GM18909 (cell line): ENCODE measurements around the gene FBXL22.

Source experiments
- ATAC-seq: cut with Tn5 transposase; IDR thresholded peaks from one replicate; pipeline ENCODE4 v1.9.1; 2021; ENCODE audit warnings: mild to moderate bottlenecking; ENCODE audit not compliant: unreplicated experiment, poor library complexity

FBXL22 gene

GRCh38 chr15:63597038-63597790 lies at the start of gene FBXL22:
Gene FBXL22, plus strand, starts transcription at chr15:63597387. Its CDS starts 6 bp downstream, at chr15:63597393.
- ATAC-seq, result no peak

GRCh38 chr15:63551400-63551799 lies 45.8 kb upstream of the FBXL22 start:
- ATAC-seq, result no peak

GRCh38 chr15:63553388-63553791 lies 43.8 kb upstream of the FBXL22 start:
- ATAC-seq, result no peak

GRCh38 chr15:63554337-63554927 lies 42.8 kb upstream of the FBXL22 start:
- ATAC-seq, result no peak

- ATAC-seq, result no peak
These were observed 41.7 kb upstream of the FBXL22 start for GRCh38 chr15:63555507-63555906.

GRCh38 chr15:63556246-63556645 lies 40.9 kb upstream of the FBXL22 start:
- ATAC-seq, result no peak

GRCh38 chr15:63556736-63557135 lies 40.5 kb upstream of the FBXL22 start:
- no peak for ATAC-seq

- ATAC-seq, result no peak
These were observed 37.4 kb upstream of the FBXL22 start for GRCh38 chr15:63559753-63560152.

GRCh38 chr15:63560741-63561448 lies 36.3 kb upstream of the FBXL22 start:
- ATAC-seq, result no peak

- no peak for ATAC-seq
These were observed 33.1 kb upstream of the FBXL22 start for GRCh38 chr15:63564093-63564492.

- no peak for ATAC-seq
These were observed 31.5 kb upstream of the FBXL22 start for GRCh38 chr15:63565536-63566186.

- no peak for ATAC-seq
These were observed 24.3 kb upstream of the FBXL22 start for GRCh38 chr15:63572749-63573464.

GRCh38 chr15:63573533-63573932 lies 23.7 kb upstream of the FBXL22 start:
- no peak for ATAC-seq

- no peak for ATAC-seq
These were observed 21.9 kb upstream of the FBXL22 start for GRCh38 chr15:63575312-63575711.

GRCh38 chr15:63576441-63576840 lies 20.7 kb upstream of the FBXL22 start:
- no peak for ATAC-seq

GRCh38 chr15:63582179-63582578 lies 15.0 kb upstream of the FBXL22 start:
- no peak for ATAC-seq

GRCh38 chr15:63582718-63583426 lies 14.3 kb upstream of the FBXL22 start:
- ATAC-seq, result no peak

GRCh38 chr15:63586790-63587189 lies 10.4 kb upstream of the FBXL22 start:
- no peak for ATAC-seq

GRCh38 chr15:63587527-63587926 lies 9.7 kb upstream of the FBXL22 start:
- no peak for ATAC-seq

GRCh38 chr15:63588826-63589225 lies 8.4 kb upstream of the FBXL22 start:
- ATAC-seq, result no peak
